ENCODE data around the gene DGKZ. TPM values are rescaled to one million over a fixed set of nuclear protein-coding genes. Genes with fewer than 3 reads are reported as not detected.
"Not testable (repeated sequence)": the region's sequence is repeated elsewhere in the genome, so short reads cannot be mapped to it uniquely, and the experiment has no call there.

Gene DGKZ
- total RNA-seq, 1 donor from 2014 or later: 55.3 TPM

DNA sequence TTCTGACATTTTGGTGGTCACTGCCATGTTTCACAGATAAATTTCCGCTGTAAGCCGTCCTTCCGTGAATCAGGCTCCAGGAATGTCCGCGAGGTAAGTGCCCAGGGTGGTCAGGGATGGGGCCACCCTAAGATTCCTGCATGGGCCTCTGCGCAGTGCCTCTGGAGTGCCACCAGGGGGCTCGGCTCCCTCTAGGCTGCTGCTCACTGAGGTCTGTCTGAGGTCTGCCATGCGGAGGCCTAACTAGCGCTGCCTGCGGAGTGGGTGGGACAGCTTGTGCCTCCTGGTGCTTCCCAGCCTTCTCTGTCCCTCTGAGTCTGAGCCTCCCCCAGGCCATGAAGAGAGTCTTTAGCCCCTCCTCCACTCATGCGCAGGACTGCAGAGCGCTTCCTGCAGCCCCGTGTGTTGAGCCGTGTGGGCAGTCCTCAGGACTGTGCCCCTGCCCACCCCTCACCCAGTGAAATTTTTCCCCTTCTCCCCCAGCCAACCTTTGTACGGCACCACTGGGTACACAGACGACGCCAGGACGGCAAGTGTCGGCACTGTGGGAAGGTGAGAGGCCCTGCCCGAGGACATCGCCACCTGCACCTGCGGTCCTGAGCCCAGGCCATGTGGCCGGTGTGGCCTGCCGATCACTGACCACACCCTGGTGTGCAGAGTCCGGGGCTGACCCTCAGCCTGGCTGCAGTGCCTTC lies 22.3 kb downstream of the DGKZ start:
- DNase-seq: no peak
- peaks cover 70% of the 10 kb centered on the region for H3K36me3 ChIP-seq

GRCh38 chr11:46370253-46370652 lies 23.0 kb downstream of the DGKZ start:
- Histone ChIP-seq H3K4me3 (no peak overlapping the region), H3K27me3 (ENCODE audit: low read depth) (no peaks in the 10 kb centered on the region), H3K4me1 (peaks cover 10% of the 10 kb centered on the region), H3K36me3 (peaks cover 77% of the 10 kb centered on the region), H3K9me3 (no peaks in the 10 kb centered on the region), H3K27ac (no peak overlapping the region)
- ATAC-seq: peak; percentile 16 to 50
- no peak for TF ChIP-seq CTCF (IDR thresholded peaks at IDR 0.05)
- intact Hi-C loops (cut with DNase I): no loop called here
- DNase-seq: no peak

More for the DNA sequence above, 22.3 kb downstream of the DGKZ start:
- peaks cover 10% of the 10 kb centered on the region for H3K4me1 ChIP-seq
- H3K4me3 ChIP-seq: no peak overlapping the region
- H3K27ac ChIP-seq: no peak overlapping the region
- intact Hi-C loops (cut with DNase I): no loop called here
- no peaks in the 10 kb centered on the region for H3K27me3 ChIP-seq (ENCODE audit: low read depth)
- no peaks in the 10 kb centered on the region for H3K9me3 ChIP-seq
- TF ChIP-seq CTCF (IDR thresholded peaks at IDR 0.05): peak; percentile 88
- peak; percentile 74 to 81 for ATAC-seq

DNA sequence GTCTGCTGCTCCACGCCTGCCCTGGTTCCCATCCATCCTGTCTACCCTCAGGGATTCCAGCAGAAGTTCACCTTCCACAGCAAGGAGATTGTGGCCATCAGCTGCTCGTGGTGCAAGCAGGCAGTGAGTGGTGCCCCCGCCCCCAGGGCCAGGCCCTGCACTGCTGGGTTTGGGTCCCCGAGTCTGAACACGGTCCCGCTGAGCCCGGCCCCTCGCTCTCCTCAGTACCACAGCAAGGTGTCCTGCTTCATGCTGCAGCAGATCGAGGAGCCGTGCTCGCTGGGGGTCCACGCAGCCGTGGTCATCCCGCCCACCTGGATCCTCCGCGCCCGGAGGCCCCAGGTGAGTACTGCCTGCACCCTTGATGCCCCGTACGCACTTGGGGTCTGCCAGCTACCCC lies 24.0 kb downstream of the DGKZ start:
- H3K27me3 ChIP-seq (ENCODE audit: low read depth); intact Hi-C loops (cut with DNase I); DNase-seq; H3K4me1 ChIP-seq; ATAC-seq; H3K27ac ChIP-seq; H3K4me3 ChIP-seq; H3K9me3 ChIP-seq: not testable (repeated sequence)
- peaks cover 87% of the 10 kb centered on the region for H3K36me3 ChIP-seq

DNA sequence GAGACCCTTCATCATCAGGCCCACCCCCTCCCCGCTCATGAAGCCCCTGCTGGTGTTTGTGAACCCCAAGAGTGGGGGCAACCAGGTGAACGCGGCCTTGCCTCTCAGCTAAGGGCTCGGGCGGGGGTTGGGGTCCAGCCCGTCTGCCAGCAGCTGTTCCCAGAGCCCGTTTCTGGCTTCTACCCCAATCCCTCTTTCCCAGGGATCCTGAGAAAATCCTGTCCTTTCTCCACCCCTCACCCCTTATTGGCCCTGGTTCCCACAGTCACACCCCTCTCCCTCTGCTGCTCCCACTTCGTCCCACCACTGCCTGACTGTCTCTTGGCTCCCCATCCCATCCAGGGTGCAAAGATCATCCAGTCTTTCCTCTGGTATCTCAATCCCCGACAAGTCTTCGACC lies 24.8 kb downstream of the DGKZ start:
- H3K9me3 ChIP-seq: no peaks in the 10 kb centered on the region
- H3K4me3 ChIP-seq: no peak overlapping the region
- intact Hi-C loops (cut with DNase I): no loop called here
- H3K4me1 ChIP-seq: peaks cover 10% of the 10 kb centered on the region
- TF ChIP-seq CTCF (IDR thresholded peaks at IDR 0.05): no peak
- H3K36me3 ChIP-seq: peaks cover 91% of the 10 kb centered on the region
- H3K27me3 ChIP-seq (ENCODE audit: low read depth): no peaks in the 10 kb centered on the region
- DNase-seq (no peak), ATAC-seq (no peak)
- no peak overlapping the region for H3K27ac ChIP-seq

GRCh38 chr11:46372501-46372900 lies 25.2 kb downstream of the DGKZ start:
- H3K36me3 ChIP-seq: peaks cover 94% of the 10 kb centered on the region

DNA sequence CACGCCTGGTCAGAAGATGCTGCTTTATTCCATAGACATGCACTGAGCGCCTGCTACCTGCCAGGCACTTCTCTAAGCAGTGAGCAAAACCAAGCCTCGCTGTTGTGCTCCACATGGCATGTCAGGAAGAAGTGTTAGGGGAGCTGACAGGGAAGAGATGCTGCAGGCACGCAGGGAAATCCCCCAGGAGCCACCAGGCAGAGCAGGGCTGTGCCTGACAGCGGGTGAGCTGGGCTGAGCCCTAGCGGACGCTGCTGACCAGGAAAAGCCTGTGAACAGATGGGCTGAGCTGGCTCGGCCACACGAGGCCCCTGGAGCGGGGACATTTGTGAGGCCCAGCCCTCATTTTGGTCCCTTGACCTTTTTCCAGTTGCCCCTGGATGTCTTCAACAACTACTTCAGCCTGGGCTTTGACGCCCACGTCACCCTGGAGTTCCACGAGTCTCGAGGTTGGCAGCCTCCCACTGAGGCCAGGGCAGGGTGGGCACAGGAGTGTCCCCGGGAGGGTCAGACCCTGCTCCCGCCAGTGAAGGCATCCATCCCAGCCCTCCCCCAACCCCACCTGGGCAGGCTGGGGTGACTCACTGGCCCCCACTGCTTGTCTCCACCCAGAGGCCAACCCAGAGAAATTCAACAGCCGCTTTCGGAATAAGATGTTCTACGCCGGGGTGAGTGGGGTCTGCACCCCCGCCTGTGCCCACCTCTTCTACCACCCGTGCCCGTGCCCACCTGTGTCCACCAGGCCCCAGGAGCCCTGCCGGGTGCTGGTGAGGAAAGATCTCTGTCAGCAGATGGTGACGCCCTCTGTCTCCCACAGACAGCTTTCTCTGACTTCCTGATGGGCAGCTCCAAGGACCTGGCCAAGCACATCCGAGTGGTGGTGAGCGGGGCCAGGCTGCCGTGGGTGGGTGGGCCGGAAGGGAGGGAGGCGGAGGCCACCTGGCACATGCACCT lies 26.8 kb downstream of the DGKZ start:
- Histone ChIP-seq H3K36me3 (peaks cover 79% of the 10 kb centered on the region), H3K4me1 (no peaks in the 10 kb centered on the region), H3K27ac (no peak overlapping the region), H3K27me3 (ENCODE audit: low read depth) (no peaks in the 10 kb centered on the region), H3K9me3 (no peaks in the 10 kb centered on the region), H3K4me3 (no peak overlapping the region)
- intact Hi-C loops (cut with DNase I): no loop called here
- DNase-seq (no peak), ATAC-seq (no peak)
- no peak for TF ChIP-seq CTCF (IDR thresholded peaks at IDR 0.05)

More at GRCh38 chr11:46372501-46372900, 25.2 kb downstream of the DGKZ start:
- H3K4me1 ChIP-seq; DNase-seq; ATAC-seq; H3K27ac ChIP-seq; H3K4me3 ChIP-seq; intact Hi-C loops (cut with DNase I); H3K27me3 ChIP-seq (ENCODE audit: low read depth); H3K9me3 ChIP-seq: not testable (repeated sequence)
